Measurements from ENCODE around the gene TGFBR1.

TGFBR1 gene

GRCh38 chr9:99172124-99173091, 67.5 kb downstream of the TGFBR1 start:
- Histone ChIP-seq H2AFZ (ENCODE audit: low read length) (no peak overlapping the region), H3F3A (ENCODE audit: low read depth) (no peaks in the 10 kb centered on the region), H3K9me3 (ENCODE audit: insufficient read depth, low read depth, low read length) (no peaks in the 10 kb centered on the region), H3K4me3 (ENCODE audit: low read length, poor library complexity, severe bottlenecking) (no peak overlapping the region), H3K79me2 (ENCODE audit: insufficient read depth, low read length) (no peaks in the 10 kb centered on the region), H3K36me3 (ENCODE audit: insufficient read depth, low read length) (no peaks in the 10 kb centered on the region), H3K4me1 (ENCODE audit: insufficient read depth, low read length, poor library complexity, severe bottlenecking) (peaks cover 12% of the 10 kb centered on the region), H3K4me2 (ENCODE audit: low read depth, low read length, poor library complexity, severe bottlenecking) (no peak overlapping the region), H3K9ac (ENCODE audit: low read depth, low read length, poor library complexity, severe bottlenecking) (no peak overlapping the region), H3K27me3 (ENCODE audit: insufficient read depth, low read length, poor library complexity, severe bottlenecking) (no peaks in the 10 kb centered on the region), H4K20me1 (ENCODE audit: insufficient read depth, low read length, poor library complexity, severe bottlenecking) (no peaks in the 10 kb centered on the region), H3K9me2 (replicated peaks; ENCODE audit: low read depth, low read length) (no peaks in the 10 kb centered on the region)
- TF ChIP-seq CTCF (conservative IDR thresholded peaks at IDR 0.05; ENCODE audit: low read length) (no peak), EZH2phosphoT487 (IDR thresholded peaks at IDR 0.05; ENCODE audit: borderline replicate concordance) (no peak)

- Histone ChIP-seq H3K27me3 (ENCODE audit: insufficient read depth, low read length, poor library complexity, severe bottlenecking) (no peaks in the 10 kb centered on the region), H2AFZ (ENCODE audit: low read length) (no peak overlapping the region), H3F3A (ENCODE audit: low read depth) (no peaks in the 10 kb centered on the region), H3K4me2 (ENCODE audit: low read depth, low read length, poor library complexity, severe bottlenecking) (no peak overlapping the region), H3K79me2 (ENCODE audit: insufficient read depth, low read length) (no peaks in the 10 kb centered on the region), H3K9ac (ENCODE audit: low read depth, low read length, poor library complexity, severe bottlenecking) (no peak overlapping the region), H3K9me3 (ENCODE audit: insufficient read depth, low read depth, low read length) (no peaks in the 10 kb centered on the region), H4K20me1 (ENCODE audit: insufficient read depth, low read length, poor library complexity, severe bottlenecking) (no peaks in the 10 kb centered on the region), H3K36me3 (ENCODE audit: insufficient read depth, low read length) (no peaks in the 10 kb centered on the region), H3K4me3 (ENCODE audit: low read length, poor library complexity, severe bottlenecking) (no peak overlapping the region), H3K4me1 (ENCODE audit: insufficient read depth, low read length, poor library complexity, severe bottlenecking) (no peaks in the 10 kb centered on the region), H3K9me2 (replicated peaks; ENCODE audit: low read depth, low read length) (no peaks in the 10 kb centered on the region)
- TF ChIP-seq CTCF (conservative IDR thresholded peaks at IDR 0.05; ENCODE audit: low read length) (no peak), EZH2phosphoT487 (IDR thresholded peaks at IDR 0.05; ENCODE audit: borderline replicate concordance) (no peak)
Measured at GRCh38 chr9:99173570-99174504, 68.9 kb downstream of the TGFBR1 start.

GRCh38 chr9:99176527-99177013, 71.7 kb downstream of the TGFBR1 start:
- H3K27me3 ChIP-seq (ENCODE audit: insufficient read depth, low read length, poor library complexity, severe bottlenecking) = no peaks in the 10 kb centered on the region
- H3K36me3 ChIP-seq (ENCODE audit: insufficient read depth, low read length) = no peaks in the 10 kb centered on the region
- no peaks in the 10 kb centered on the region for H4K20me1 ChIP-seq (ENCODE audit: insufficient read depth, low read length, poor library complexity, severe bottlenecking)
- H3K4me3 ChIP-seq (ENCODE audit: low read length, poor library complexity, severe bottlenecking) = no peak overlapping the region
- H3K9me2 ChIP-seq (replicated peaks; ENCODE audit: low read depth, low read length) = no peaks in the 10 kb centered on the region
- H3K79me2 ChIP-seq (ENCODE audit: insufficient read depth, low read length) = no peaks in the 10 kb centered on the region
- no peak overlapping the region for H2AFZ ChIP-seq (ENCODE audit: low read length)
- H3K4me1 ChIP-seq (ENCODE audit: insufficient read depth, low read length, poor library complexity, severe bottlenecking) = peaks cover 16% of the 10 kb centered on the region
- H3F3A ChIP-seq (ENCODE audit: low read depth) = no peaks in the 10 kb centered on the region
- no peaks in the 10 kb centered on the region for H3K9me3 ChIP-seq (ENCODE audit: insufficient read depth, low read depth, low read length)
- no peak for TF ChIP-seq CTCF (conservative IDR thresholded peaks at IDR 0.05; ENCODE audit: low read length)
- no peak overlapping the region for H3K9ac ChIP-seq (ENCODE audit: low read depth, low read length, poor library complexity, severe bottlenecking)
- no peak overlapping the region for H3K4me2 ChIP-seq (ENCODE audit: low read depth, low read length, poor library complexity, severe bottlenecking)

All from Loucy (cell line).